ENCODE data around the gene WARS2.

DNA sequence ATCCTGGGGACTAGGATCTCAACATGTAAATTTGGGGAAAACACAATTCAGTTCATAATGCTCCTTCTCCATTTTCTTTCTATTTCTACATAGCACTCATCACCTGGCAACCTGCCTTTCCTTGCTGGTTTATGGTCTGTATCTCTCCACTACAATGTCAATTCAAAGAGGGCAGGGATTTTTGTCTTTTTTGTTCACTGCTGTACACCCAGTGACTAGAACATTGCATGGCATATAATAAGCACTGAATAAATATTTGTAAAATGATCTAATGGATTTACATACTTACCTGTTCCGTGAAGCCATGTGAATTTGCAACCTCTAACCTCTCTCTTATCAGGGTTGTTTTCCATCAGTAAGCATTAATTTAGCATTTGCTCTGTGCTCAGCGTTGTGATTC, 124.9 kb downstream of the WARS2 start:
- TF ChIP-seq, protein P1, sequence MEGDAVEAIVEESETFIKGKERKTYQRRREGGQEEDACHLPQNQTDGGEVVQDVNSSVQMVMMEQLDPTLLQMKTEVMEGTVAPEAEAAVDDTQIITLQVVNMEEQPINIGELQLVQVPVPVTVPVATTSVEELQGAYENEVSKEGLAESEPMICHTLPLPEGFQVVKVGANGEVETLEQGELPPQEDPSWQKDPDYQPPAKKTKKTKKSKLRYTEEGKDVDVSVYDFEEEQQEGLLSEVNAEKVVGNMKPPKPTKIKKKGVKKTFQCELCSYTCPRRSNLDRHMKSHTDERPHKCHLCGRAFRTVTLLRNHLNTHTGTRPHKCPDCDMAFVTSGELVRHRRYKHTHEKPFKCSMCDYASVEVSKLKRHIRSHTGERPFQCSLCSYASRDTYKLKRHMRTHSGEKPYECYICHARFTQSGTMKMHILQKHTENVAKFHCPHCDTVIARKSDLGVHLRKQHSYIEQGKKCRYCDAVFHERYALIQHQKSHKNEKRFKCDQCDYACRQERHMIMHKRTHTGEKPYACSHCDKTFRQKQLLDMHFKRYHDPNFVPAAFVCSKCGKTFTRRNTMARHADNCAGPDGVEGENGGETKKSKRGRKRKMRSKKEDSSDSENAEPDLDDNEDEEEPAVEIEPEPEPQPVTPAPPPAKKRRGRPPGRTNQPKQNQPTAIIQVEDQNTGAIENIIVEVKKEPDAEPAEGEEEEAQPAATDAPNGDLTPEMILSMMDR (conservative IDR thresholded peaks at IDR 0.05), result no peak
- TF ChIP-seq ZFX (IDR thresholded peaks at IDR 0.05), result no peak
